Measurements from ENCODE around the gene RNF14. TPM values are rescaled to one million over a fixed set of nuclear protein-coding genes. Genes with fewer than 3 reads are reported as not detected.

The RNF14 gene
- total RNA-seq, 1 experiment from 2014 or later: 37.5 TPM

DNA sequence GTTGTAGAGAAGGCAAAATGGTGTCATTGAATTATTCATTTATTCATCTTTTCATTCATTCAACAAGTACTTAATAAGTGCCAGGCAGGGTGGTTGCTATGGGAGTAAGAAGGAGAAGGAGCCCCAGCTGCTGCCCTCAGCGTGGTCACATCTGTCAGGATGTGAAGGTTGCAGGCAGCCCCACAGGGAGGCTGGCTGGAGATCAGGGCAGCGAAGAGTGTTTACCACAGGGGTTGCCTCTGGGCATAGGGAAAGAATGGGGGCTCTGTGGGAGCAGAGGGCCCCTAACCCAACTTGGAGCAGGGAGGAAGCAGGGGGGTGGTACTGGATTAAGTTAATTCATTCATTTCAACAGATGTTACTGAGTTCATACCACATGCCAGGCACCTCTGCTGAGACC, 16.9 kb upstream of the RNF14 start:
- Histone ChIP-seq H3K9me3 (ENCODE audit: control insufficient read depth in 1 of 2, insufficient read depth in 1 of 2, low read depth in 1 of 2, low read length in 2 of 2) (no peaks in the 10 kb centered on the region), H3K9ac (ENCODE audit: low read length) (no peak overlapping the region), H3K27me3 (ENCODE audit: insufficient read depth, low read length) (no peaks in the 10 kb centered on the region), H3K4me3 (replicated peaks in 1 of 2; ENCODE audit: low read depth in 1 of 2, low read length in 2 of 2) (no peak overlapping the region), H3K4me1 (ENCODE audit: control insufficient read depth in 1 of 2, insufficient read depth in 2 of 2, low read length in 2 of 2) (no peaks in the 10 kb centered on the region), H4K20me1 (ENCODE audit: insufficient read depth) (no peaks in the 10 kb centered on the region), H3K4me2 (ENCODE audit: low read length) (no peak overlapping the region), H3K36me3 (ENCODE audit: control insufficient read depth in 1 of 2, insufficient read depth in 2 of 2, low read length in 2 of 2) (no peaks in the 10 kb centered on the region), H2AFZ (ENCODE audit: low read depth, low read length, poor library complexity, severe bottlenecking) (no peak overlapping the region), H3K9me2 (ENCODE audit: insufficient read depth) (no peaks in the 10 kb centered on the region), H3K79me2 (ENCODE audit: insufficient read depth, low read length) (no peaks in the 10 kb centered on the region), H3K27ac (ENCODE audit: low read depth, low read length) (no peak overlapping the region)
- intact Hi-C loops (cut with micrococcal nuclease): no loop called here
- TF ChIP-seq, protein P1, sequence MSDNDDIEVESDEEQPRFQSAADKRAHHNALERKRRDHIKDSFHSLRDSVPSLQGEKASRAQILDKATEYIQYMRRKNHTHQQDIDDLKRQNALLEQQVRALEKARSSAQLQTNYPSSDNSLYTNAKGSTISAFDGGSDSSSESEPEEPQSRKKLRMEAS (IDR thresholded peaks at IDR 0.05): no peak
- TF ChIP-seq FOSL1 (IDR thresholded peaks at IDR 0.05; ENCODE audit: low read depth) (no peak), SRF (IDR thresholded peaks at IDR 0.05; ENCODE audit: low read depth) (no peak), JUND (IDR thresholded peaks at IDR 0.05) (no peak), EGR1 (IDR thresholded peaks at IDR 0.05; ENCODE audit: low read depth) (no peak), POLR2A (IDR thresholded peaks at IDR 0.05; ENCODE audit: borderline replicate concordance, extremely low read depth, insufficient read depth, insufficient read length) (no peak), SP1 (IDR thresholded peaks at IDR 0.05; ENCODE audit: low read depth) (no peak), ZFX (IDR thresholded peaks at IDR 0.05) (no peak), TCF7L2 (IDR thresholded peaks at IDR 0.05; ENCODE audit: borderline replicate concordance, extremely low read depth, insufficient read depth, insufficient read length) (no peak), EZH2 (IDR thresholded peaks at IDR 0.05) (no peak), SIN3A (IDR thresholded peaks at IDR 0.05; ENCODE audit: low read depth) (no peak), RAD21 (IDR thresholded peaks at IDR 0.05; ENCODE audit: low read depth) (no peak), POLR2AphosphoS5 (IDR thresholded peaks at IDR 0.05; ENCODE audit: low read depth, low read length) (no peak), EZH2phosphoT487 (IDR thresholded peaks at IDR 0.05; ENCODE audit: borderline replicate concordance) (no peak), CBX3 (IDR thresholded peaks at IDR 0.05; ENCODE audit: low read depth) (no peak)
- TF ChIP-seq, protein P2, sequence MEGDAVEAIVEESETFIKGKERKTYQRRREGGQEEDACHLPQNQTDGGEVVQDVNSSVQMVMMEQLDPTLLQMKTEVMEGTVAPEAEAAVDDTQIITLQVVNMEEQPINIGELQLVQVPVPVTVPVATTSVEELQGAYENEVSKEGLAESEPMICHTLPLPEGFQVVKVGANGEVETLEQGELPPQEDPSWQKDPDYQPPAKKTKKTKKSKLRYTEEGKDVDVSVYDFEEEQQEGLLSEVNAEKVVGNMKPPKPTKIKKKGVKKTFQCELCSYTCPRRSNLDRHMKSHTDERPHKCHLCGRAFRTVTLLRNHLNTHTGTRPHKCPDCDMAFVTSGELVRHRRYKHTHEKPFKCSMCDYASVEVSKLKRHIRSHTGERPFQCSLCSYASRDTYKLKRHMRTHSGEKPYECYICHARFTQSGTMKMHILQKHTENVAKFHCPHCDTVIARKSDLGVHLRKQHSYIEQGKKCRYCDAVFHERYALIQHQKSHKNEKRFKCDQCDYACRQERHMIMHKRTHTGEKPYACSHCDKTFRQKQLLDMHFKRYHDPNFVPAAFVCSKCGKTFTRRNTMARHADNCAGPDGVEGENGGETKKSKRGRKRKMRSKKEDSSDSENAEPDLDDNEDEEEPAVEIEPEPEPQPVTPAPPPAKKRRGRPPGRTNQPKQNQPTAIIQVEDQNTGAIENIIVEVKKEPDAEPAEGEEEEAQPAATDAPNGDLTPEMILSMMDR (IDR thresholded peaks at IDR 0.05 in 2 of 3, conservative IDR thresholded peaks at IDR 0.05 in 1 of 3; ENCODE audit: borderline replicate concordance in 1 of 3, insufficient read depth in 1 of 3, low read depth in 2 of 3, low read length in 2 of 3): no peak
- TF ChIP-seq, protein P3, sequence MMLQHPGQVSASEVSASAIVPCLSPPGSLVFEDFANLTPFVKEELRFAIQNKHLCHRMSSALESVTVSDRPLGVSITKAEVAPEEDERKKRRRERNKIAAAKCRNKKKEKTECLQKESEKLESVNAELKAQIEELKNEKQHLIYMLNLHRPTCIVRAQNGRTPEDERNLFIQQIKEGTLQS (IDR thresholded peaks at IDR 0.05): no peak
- TF ChIP-seq, protein P4, sequence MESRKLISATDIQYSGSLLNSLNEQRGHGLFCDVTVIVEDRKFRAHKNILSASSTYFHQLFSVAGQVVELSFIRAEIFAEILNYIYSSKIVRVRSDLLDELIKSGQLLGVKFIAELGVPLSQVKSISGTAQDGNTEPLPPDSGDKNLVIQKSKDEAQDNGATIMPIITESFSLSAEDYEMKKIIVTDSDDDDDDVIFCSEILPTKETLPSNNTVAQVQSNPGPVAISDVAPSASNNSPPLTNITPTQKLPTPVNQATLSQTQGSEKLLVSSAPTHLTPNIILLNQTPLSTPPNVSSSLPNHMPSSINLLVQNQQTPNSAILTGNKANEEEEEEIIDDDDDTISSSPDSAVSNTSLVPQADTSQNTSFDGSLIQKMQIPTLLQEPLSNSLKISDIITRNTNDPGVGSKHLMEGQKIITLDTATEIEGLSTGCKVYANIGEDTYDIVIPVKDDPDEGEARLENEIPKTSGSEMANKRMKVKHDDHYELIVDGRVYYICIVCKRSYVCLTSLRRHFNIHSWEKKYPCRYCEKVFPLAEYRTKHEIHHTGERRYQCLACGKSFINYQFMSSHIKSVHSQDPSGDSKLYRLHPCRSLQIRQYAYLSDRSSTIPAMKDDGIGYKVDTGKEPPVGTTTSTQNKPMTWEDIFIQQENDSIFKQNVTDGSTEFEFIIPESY (IDR thresholded peaks at IDR 0.05; ENCODE audit: extremely low read depth, insufficient replicate concordance, low read length): no peak
- DNase-seq (ENCODE audit: low read depth, low spot score): no peak
- ChIA-PET CTCF (no interaction called here), POLR2A (no interaction called here), RAD21 (ENCODE audit: low non-redundant PET in 1 of 2, low total read pairs in 2 of 2, uncharacterized antibody in 2 of 2, unreplicated experiment in 2 of 2) (no interaction called here)
- ATAC-seq: no peak
- no TSS peak for BruUV-seq (replicated peaks)

All from HCT116 (cell line).